HG03460 (cell line): ENCODE results near the gene CDIPT.
"Not testable (repeated sequence)": the region's sequence is repeated elsewhere in the genome, so short reads cannot be mapped to it uniquely, and the experiment has no call there.

Experiments used
- ATAC-seq: cut with Tn5 transposase; IDR thresholded peaks from one replicate; pipeline ENCODE4 v1.9.1; 2021; ENCODE audit not compliant: unreplicated experiment

CDIPT gene

DNA sequence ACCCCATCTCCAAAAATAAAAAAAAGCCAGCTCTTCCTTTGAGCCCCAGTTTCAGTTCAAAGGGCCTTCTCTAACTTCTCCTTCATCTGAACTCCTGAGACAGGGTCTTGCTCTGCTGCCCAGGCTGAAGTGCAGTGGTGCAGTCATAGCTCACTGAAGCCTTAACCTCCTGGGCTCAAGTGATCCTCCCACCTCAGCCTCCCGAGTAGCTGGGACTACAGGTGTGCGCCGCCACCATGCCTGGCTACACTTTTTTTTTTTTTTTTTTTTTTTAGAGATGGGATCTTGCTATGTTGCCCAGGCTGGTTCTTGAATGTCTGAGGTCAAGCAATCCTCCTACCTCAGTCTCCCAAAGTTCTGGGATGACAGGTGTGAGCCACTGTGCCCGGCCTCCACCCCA is 29.8 kb downstream of the CDIPT start:
- not testable (repeated sequence) for ATAC-seq

DNA sequence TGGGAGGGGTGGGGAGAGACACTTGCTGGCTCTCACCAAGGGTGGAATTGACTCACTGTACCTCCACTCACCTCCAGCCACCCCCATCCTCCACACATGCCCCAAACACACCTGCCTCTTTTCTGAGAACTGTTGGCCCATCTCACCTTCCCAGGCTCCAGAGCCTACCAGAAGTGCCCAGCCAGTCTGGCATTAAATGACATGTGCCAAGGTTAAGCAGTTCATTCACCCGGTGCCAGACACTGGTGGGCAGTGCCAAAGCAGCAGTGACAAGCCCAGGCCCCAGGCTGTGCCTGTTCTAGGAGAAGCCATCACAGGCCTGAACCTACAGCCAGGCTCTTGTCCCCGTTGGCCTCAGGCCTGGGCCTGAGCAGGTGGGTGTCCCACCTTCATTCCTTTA is 31.5 kb downstream of the CDIPT start:
- no peak for ATAC-seq

DNA sequence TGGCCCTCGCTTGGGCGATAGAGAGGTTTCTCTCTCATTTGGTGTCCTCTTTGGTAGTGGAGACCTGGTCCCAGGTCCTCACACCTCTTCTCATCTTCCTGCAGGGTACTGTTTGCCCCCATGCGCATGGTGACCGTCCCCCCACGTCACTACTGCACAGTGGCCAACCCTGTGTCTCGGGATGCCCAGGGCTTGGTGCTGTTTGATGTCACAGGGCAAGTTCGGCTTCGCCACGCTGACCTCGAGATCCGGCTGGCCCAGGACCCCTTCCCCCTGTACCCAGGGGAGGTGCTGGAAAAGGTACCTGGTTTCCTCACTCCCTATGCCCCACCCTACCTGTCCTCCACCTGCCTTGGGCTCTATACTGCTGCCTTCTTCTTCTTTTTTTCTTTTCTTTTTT is 32.3 kb downstream of the CDIPT start:
- ATAC-seq = no peak

DNA sequence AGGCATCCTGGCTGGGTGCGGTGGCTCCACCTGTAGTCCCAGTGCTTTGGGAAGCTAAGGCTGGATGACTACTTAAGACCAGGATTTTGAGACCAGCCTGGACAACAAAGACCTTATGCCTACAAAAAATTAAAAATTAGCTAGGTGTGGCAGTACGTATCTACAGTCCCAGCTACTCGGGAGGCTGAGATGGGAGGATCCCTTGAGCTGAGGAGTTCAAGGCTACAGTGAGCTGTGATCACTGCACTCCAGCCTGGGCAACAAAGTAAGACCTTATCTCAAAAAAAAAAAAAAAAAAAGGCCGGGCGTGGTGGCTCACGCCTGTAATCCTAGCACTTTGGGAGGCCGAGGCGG is 36.7 kb downstream of the CDIPT start:
- no peak for ATAC-seq

DNA sequence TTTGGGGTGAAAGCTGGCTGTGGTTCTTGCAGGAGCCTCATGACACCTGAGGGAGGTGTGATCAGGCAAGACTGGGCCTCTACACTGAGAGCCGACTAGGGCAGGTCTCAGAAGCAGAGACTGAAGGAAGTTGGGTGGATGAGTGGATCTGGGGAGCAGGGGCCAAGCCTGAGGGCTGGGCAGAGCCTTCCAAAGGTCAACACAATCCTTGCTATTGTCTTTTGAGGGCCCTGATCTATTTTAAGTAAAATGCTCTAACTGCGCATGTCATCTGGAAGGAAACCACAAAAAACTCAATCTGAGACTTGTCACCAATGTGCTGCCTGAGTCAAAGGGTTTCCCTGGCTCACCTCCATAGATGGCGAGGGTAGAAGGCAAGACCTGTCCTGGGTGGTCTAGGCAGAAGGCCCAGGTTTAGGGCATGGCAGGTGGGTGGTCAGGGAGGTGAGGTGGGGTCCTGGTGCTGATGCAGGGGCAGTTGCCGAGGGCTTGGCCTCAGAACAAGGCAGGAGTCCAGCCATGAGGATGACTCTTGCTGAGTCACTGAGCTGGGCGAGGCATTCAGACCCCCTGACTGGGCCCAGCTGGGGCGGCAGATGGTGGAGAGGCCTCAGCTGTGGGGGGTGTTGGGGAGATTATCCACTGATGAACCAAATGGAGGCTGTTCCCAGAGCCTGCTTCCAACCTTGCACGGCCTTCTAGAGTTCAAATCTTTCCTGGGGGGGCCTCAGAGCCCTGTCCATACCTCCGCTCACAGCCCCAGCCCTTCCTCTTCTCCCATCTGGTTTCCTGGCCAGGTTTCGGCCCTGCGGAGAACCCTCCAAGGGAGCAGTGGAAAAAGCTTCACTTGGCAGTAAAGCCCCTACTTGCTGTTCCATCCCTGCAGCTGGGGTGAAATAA is 37.6 kb downstream of the CDIPT start:
- ATAC-seq = no peak

DNA sequence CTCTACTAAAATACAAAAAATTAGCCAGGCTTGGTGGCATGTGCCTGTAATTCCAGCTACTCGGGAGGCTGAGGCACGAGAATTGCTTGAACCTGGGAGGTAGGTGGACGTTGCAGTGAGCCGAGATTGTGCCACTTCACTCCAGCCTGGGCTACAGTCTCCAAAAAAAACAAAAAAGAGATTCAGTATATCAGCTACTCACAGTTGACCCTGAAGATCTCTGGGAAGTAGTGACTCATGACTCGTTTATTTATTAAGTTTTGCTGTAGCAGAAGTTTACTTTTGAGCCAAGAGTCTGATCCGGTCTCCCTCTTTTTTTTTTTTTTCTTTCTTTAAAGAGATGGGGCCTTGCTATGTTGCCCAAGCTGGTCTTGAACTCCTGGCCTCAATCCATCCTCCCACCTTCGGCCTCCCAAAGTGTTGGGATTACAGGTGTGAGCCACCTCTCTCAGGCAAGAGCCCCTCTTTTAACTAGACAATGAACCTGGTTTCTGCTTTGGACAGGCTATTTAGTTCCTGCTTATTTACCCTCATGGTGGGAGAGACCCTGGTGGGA is 38.4 kb downstream of the CDIPT start:
- no peak for ATAC-seq

DNA sequence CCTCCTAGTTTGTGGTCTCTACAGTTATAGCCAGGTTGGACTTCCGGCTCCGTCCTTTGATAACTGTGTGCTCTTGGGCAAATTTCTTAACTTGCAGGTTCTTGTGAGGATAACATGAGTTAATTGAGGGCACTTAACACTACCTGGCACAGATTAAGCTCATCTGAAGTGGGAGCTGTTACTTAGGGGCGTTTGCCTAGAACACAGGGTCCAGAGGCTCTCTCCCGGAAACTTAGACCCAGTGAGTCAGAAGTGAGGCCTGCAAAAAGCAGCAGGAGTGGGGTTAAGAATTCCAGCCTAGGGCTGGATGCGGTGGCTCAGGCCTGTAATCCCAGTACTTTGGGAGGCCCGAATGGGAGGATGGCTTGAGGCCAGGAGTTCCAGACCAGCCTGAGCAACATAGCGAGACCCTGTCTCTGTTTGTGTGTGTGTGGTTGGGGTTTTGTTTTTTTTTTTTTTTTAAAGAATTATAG is 41.3 kb downstream of the CDIPT start:
- no peak for ATAC-seq

DNA sequence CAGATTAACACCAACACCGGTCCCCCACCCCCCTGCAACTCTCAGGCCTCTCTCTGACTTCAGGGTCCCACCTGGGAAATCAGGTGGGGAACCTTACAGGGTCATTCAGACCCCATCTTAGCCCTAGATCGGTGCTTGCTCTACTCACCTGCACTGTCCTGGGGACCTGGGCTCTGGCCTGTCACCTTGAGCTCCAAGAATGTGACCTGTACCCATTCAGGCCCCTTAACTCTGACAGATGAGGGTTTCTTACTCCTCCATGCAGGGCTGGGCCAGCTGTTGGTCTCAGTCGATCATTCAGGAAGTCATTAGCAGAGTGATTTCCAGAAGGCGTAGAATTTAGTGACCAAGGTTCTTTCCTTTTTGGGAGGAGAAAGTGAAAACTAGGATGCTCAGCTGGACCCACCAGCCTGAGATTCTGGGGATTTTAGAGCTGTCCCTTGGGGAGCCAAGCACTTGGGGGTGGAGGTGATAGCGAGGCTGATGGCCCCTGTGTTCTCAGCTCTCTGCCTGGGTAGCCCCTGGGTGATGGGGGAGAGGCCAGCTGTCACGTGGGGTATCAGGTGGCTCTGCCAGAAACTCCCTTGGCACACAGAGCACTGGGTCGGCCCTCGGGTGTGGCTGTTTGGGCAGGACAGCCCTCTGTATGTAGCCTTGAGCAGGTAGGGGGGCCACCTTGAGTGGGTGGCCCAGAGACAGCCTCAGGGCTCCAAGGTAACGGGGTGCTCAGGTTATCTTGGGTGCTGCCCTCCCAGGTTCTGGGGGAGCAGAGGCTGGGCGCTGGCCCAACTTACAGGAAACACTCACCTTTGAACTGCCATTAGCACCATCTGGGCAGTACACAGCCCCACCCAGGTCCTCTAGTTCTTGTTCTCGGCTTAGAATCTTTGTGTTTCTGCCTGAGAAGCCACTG is 42.0 kb downstream of the CDIPT start:
- no peak for ATAC-seq

DNA sequence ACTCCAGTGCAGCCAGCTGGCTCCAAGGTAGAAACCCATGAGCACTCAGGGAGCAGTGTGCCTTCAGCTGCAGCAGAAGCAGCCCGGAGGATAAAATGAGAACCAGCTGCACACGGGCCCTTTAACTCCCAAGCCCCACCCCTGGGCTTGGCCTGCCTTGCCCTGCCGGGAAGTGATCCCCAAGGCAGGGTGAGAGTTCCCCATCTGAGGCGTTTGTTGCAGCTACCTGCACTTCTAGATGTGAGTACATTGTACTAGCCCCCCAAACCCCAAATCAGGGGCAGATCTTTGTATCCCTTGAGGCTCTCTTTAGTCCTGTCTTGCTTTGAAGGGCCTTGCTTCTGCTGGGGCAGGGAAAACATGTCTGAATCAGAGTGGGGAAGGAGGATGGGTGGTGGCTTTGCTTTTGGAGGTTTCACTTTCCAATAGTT is 42.7 kb downstream of the CDIPT start, which contains the start of gene MVP:
Gene MVP, plus strand, starts transcription at position 192 of the 431 bp plus-strand sequence. CDS start 10,088 bp downstream, outside the sequence.
- ATAC-seq = no peak

DNA sequence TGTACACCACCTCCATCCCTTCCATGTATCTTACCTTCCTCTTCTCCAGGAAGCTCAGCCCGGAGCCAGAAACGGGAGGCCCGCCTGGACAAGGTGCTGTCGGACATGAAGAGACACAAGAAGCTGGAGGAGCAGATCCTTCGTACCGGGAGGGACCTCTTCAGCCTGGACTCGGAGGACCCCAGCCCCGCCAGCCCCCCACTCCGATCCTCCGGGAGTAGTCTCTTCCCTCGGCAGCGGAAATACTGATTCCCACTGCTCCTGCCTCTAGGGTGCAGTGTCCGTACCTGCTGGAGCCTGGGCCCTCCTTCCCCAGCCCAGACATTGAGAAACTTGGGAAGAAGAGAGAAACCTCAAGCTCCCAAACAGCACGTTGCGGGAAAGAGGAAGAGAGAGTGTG is 43.5 kb downstream of the CDIPT start:
- ATAC-seq = no peak

DNA sequence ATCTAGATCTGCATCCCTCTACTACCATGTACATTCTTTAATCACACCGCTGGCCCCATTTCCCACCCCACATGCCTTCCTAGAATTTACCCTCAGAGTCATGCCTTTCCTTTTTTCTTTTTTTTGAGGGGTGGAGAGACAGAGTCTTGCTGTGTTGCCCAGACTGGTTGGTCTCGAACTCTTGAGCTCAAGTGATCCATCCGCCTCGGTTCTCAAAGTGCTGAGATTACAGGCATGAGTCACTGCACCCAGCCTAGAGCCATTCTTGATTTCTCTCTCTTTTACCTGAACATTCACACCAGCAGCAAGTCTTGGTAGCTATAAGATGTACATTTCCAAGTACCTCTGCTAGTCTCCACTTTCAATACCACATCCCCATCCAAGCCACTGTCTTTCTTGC is 44.9 kb downstream of the CDIPT start:
- ATAC-seq = no peak

DNA sequence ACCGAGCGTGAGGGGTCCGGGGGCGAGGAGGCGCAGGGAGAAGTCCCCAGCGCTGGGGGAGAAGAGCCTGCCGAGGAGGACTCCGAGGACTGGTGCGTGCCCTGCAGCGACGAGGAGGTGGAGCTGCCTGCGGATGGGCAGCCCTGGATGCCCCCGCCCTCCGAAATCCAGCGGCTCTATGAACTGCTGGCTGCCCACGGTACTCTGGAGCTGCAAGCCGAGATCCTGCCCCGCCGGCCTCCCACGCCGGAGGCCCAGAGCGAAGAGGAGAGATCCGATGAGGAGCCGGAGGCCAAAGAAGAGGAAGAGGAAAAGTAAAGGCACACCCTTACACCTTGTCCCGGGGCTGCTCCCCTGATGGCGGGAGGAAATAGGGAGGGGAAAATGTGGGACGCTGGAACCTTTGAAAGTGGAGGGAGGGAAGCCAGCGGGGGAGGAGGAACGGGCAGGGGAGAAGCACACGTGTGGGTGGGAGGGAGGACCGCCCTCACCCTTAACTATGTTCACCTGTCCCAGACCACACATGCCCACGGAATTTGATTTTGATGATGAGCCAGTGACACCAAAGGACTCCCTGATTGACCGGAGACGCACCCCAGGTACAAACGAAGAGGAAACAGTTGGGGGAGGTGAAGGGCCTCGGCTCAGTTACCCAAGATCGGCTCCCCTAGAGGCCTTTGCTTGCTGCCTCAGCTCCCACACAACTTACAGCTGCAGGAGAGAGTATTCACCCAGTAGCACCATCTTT is 46.2 kb downstream of the CDIPT start:
- peak; percentile 9 for ATAC-seq

DNA sequence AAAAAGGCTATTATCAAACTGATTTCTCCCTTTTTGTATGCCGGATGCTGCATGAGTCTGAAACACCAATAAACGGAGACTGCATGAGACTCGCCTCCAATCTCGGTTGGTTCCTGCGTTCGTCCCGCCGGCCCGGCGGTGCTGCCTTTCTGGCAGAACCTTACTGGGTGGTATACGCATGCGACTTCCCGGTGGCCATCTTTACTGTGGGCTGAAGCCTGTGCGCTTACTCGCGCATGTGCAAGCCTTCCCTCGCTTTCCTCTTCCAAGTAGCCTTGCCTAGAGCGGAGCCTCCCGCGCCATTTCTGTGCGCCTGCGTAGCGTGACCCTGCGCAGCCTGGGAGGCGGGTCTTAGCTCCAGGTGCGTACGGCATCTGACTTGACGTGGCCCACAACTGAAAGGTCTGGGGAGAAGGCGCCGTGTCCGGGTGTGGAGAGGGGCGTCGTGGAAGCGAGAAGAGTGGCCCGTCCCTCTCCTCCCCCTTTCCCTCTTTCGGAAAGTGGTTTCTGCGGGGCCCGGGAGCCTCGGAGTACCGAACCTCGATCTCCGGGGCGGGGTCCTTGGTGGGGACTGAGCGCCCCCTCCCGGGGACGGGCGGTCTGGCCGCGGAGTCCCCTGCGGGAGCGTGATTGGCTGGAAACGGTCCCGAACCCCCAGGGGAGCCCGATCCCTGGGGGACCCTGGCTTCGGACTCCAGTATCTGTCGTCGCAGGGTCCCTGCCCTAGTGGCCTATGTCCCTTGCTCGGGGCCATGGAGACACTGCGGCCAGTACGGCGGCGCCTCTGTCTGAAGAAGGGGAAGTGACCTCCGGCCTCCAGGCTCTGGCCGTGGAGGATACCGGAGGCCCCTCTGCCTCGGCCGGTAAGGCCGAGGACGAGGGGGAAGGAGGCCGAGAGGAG is 47.0 kb downstream of the CDIPT start, which contains the start of gene PAGR1:
Gene PAGR1, plus strand, starts transcription at position 360 of the 901 bp plus-strand sequence. Its CDS starts 374 bp downstream, at position 734.
- peak; percentile 57 for ATAC-seq

DNA sequence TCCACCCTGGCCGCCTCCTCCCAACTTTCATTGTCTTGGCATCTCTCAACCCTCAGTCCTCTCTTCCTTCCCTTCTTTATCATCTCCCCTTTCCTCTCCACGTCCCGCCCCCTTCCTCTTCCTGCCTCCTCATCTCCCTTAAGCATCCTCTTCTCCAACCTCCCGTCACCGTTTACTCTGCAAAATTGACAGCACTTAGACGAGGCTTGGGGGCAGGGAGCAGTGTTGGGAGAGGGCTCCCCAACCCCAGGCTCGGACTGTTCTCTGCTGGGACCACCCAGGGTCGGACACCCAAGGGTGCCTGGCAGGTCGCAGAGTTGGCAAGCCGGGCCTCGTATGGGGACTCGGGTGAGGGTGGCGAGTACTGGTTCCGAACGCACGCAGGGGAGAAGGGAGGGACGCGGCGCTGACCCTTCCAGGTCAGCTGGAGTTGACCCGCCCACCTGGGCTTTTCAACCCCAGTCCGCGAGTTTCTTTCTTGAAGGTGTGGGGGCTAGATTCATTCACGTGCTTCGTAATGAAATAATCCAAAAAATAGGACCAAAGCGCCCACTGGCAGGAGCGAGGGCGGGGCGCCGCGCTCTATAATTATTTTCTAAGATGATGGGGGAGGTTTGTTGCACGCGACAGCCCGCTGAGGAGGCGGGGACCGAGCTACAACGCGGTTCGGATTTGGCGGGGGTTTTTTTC is 47.8 kb downstream of the CDIPT start:
- ATAC-seq = no peak

DNA sequence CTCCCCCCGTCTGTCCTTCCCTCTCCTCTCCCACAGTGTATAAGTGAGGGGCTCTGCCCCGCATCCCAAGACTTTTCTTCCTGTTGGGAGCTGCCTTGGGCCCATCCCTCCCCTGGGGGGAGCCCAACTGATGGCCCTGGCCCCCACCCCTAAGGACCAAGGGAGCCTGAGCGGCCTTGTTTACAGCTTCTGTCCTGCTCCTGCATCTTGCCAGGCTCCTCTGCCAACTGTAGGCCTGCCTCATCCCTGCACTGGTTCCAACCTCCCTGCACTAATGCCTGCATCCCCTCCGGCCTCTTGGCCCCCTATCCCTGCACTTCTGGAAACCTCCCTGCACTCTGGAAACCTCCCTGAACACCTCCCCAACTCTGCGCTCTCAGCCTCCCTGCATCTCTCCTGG is 48.4 kb downstream of the CDIPT start:
- ATAC-seq = no peak

DNA sequence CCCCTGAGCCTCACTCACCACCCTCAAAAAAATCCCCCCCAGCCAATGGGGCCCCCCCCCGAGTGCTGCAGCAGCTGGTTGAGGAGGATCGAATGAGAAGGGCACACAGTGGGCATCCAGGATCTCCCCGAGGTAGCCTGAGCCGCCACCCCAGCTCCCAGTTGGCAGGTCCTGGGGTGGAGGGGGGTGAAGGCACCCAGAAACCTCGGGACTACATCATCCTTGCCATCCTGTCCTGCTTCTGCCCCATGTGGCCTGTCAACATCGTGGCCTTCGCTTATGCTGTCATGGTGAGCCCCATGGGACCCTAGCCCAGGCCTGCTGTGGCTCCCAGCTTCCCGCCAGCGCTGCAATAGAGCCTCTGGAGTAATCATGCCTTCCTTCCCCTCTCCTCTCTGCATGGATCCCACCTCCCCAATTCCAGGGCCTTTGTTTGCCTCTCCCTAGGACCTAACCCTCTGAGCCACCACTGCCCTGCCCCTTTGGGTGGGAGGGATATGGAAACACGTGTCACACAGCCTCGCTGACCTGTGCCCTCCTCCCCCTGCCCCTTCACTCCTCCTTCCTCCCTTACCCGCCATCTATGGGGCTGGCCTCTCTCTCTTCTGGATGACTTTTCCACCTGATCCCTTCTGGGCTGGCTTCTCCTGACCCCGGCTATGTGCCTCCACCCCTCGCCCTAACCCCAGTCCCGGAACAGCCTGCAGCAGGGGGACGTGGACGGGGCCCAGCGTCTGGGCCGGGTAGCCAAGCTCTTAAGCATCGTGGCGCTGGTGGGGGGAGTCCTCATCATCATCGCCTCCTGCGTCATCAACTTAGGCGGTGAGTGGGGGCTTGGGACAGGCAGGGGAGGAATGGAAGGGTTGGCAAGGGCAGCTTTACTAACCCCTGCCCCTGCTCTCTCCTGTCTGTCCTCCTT is 49.1 kb downstream of the CDIPT start:
- ATAC-seq = no peak

DNA sequence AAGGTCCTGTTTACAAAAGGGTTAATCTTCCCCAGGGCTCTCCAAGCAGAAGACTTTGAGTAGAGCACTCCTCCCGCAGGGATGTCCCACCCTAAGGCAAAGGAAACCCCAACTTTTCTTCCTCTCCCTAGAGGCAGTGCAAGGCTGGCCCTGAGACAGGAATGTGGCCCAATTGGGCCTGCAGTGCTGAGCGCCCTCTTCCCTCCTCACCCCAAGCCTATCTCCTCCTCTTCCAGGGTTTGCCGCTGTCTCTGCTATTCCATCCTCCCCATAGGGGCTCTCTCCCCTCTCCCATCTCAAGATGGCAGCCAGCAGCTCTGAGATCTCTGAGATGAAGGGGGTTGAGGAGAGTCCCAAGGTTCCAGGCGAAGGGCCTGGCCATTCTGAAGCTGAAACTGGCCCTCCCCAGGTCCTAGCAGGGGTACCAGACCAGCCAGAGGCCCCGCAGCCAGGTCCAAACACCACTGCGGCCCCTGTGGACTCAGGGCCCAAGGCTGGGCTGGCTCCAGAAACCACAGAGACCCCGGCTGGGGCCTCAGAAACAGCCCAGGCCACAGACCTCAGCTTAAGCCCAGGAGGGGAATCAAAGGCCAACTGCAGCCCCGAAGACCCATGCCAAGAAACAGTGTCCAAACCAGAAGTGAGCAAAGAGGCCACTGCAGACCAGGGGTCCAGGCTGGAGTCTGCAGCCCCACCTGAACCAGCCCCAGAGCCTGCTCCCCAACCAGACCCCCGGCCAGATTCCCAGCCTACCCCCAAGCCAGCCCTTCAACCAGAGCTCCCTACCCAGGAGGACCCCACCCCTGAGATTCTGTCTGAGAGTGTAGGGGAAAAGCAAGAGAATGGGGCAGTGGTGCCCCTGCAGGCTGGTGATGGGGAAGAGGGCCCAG is 50.0 kb downstream of the CDIPT start:
- no peak for ATAC-seq
